SU-DHL-6 (cell line): ENCODE data around the gene INO80B.

ENCODE experiments used
- H2AFZ ChIP-seq: fragments of 200-600 bp; sonication (generic); 2 replicates; pipeline ENCODE4 v1.6.1; 2014; ENCODE audit warnings: low read depth, mild to moderate bottlenecking, moderate library complexity, mixed read lengths, antibody characterized with exemption, low read length; ENCODE audit not compliant: severe bottlenecking
- H3F3A ChIP-seq: fragments of 200-600 bp; shearing (Covaris generic); 2 replicates; pipeline ENCODE4 v1.6.0; 2016; ENCODE audit warnings: antibody characterized with exemption, mild to moderate bottlenecking; ENCODE audit not compliant: insufficient read depth
- H3K27ac ChIP-seq: fragments of 200-600 bp; sonication (generic); 2 replicates; pipeline ENCODE4 v1.5.1; 2016; ENCODE audit warnings: low read depth, mild to moderate bottlenecking, low read length, moderate library complexity, mixed read lengths
- H3K27me3 ChIP-seq: fragments of 200-600 bp; sonication (generic), shearing (Covaris generic); 2 replicates; pipeline ENCODE4 v1.6.0; 2014; ENCODE audit warnings: mild to moderate bottlenecking, low read length
- H3K36me3 ChIP-seq: fragments of 200-600 bp; sonication (generic); 2 replicates; pipeline ENCODE4 v1.6.1; 2014; ENCODE audit warnings: mild to moderate bottlenecking, low read length, mixed read lengths
- H3K4me2 ChIP-seq: fragments of 300-600, 200-600 bp; shearing (Covaris generic), sonication (generic); 2 replicates; pipeline ENCODE4 v1.6.0; 2014; ENCODE audit warnings: low read length, low read depth, mild to moderate bottlenecking; ENCODE audit not compliant: poor library complexity, severe bottlenecking
- H3K4me3 ChIP-seq: fragments of 200-600 bp; sonication (generic); 2 replicates; pipeline ENCODE4 v1.5.1; 2014; ENCODE audit warnings: antibody characterized with exemption, low read length, mild to moderate bottlenecking, mixed read lengths; ENCODE audit not compliant: insufficient read depth, poor library complexity, severe bottlenecking
- H3K79me2 ChIP-seq: fragments of 200-600 bp; sonication (generic); 2 replicates; pipeline ENCODE4 v1.6.1; 2014; ENCODE audit warnings: mild to moderate bottlenecking, low read length, moderate library complexity; ENCODE audit not compliant: insufficient read depth
- H3K9ac ChIP-seq: fragments of 200-600 bp; sonication (generic); 2 replicates; pipeline ENCODE4 v1.7.0; 2014; ENCODE audit warnings: mild to moderate bottlenecking, low read length
- H3K9me2 ChIP-seq: fragments of 200-600 bp; sonication (generic); replicated peaks from 2 replicates; pipeline ENCODE4 v1.6.1; 2014; ENCODE audit warnings: low read length; ENCODE audit not compliant: insufficient read depth
- H3K9me3 ChIP-seq: fragments of 200-600 bp; sonication (generic); 2 replicates; pipeline ENCODE4 v1.6.1; 2014; ENCODE audit warnings: low read length, mixed read lengths; ENCODE audit not compliant: insufficient read depth
- H4K20me1 ChIP-seq: fragments of 200-600 bp; sonication (generic); 2 replicates; pipeline ENCODE4 v1.6.1; 2014; ENCODE audit warnings: low read depth, mild to moderate bottlenecking, antibody characterized with exemption, low read length, moderate library complexity, mixed read lengths
- EZH2phosphoT487 ChIP-seq: fragments of 200-600 bp; sonication (generic), shearing (Covaris generic); conservative IDR thresholded peaks from 2 replicates; pipeline ENCODE4 v1.6.1; 2018; ENCODE audit warnings: mild to moderate bottlenecking, antibody characterized with exemption, low read length, moderate library complexity, mixed read lengths
- TF ChIP-seq, protein P1 (sequence below): fragments of 200-600 bp; sonication (generic); IDR thresholded peaks from one replicate; pipeline ENCODE4 v1.5.1; 2017; ENCODE audit warnings: antibody characterized with exemption, mild to moderate bottlenecking, low read length, moderate library complexity; ENCODE audit not compliant: insufficient read depth, poor library complexity, severe bottlenecking

Gene INO80B

DNA sequence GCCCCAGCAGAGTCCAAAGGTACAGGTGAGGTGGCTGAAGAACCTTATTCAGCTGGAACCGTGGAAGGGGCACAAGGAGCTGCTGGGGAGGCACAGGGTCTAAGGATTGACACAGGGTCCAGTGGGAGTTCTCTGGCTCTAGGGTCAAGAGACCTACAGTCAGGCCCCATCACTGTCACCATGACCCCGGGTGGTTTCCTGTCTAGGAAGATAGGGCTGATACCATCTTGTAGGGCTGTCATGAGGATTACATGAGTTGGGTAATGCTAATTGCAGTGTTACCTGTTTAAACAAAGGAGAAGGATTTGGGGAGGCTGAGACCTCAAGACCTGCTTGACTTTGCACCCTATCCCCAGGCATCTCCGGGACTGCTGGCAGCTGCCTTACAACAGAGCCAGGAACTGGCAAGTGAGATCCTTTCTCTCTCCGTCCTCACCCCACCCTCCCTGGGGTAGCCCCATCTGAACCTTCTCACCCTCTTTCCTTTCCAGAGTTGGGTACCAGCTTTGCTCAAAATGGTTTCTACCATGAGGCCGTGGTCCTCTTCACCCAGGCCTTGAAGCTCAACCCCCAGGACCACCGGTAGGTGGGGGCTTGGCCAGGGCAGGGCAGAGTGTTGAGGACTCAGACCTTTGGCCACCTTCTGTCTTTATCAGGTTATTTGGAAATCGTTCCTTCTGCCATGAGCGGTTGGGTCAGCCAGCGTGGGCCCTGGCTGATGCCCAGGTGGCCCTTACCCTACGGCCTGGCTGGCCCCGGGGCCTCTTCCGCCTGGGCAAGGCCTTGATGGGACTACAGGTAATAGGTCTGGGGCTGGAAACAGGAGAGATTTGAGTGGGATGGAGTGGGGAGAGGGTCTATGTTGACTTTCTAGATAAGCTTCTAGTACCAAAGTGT is 37.0 kb downstream of the INO80B start:
- H4K20me1 ChIP-seq: no peaks in the 10 kb centered on the region

DNA sequence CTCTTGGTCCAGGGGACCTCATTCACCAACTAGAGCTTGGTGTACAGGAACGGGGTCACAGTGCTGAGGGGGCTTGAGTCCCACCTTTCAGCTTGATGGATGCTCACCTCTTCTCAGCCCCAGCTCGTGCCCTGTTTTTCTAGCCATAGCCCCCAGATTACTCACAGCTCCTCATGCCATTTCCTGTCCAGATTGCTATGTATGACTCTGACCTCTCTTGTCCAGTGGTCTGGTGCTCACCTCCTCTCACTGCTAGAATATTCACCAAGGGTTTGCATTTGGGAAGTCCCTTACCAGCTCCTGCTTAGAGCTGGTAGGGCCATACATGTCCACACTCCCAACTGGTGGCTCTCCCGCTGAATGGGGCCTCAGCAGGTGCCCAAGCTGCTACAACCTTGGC is 38.7 kb downstream of the INO80B start:
- Histone ChIP-seq H3K36me3 (no peaks in the 10 kb centered on the region), H2AFZ (no peak overlapping the region), H3F3A (no peaks in the 10 kb centered on the region), H3K4me3 (no peak overlapping the region), H3K4me2 (no peak overlapping the region), H3K27me3 (no peaks in the 10 kb centered on the region), H3K9me2 (no peaks in the 10 kb centered on the region), H3K27ac (no peak overlapping the region), H3K9ac (no peak overlapping the region), H3K9me3 (no peaks in the 10 kb centered on the region), H4K20me1 (no peaks in the 10 kb centered on the region), H3K79me2 (no peaks in the 10 kb centered on the region)
- TF ChIP-seq EZH2phosphoT487: no peak
- TF ChIP-seq, protein P1, sequence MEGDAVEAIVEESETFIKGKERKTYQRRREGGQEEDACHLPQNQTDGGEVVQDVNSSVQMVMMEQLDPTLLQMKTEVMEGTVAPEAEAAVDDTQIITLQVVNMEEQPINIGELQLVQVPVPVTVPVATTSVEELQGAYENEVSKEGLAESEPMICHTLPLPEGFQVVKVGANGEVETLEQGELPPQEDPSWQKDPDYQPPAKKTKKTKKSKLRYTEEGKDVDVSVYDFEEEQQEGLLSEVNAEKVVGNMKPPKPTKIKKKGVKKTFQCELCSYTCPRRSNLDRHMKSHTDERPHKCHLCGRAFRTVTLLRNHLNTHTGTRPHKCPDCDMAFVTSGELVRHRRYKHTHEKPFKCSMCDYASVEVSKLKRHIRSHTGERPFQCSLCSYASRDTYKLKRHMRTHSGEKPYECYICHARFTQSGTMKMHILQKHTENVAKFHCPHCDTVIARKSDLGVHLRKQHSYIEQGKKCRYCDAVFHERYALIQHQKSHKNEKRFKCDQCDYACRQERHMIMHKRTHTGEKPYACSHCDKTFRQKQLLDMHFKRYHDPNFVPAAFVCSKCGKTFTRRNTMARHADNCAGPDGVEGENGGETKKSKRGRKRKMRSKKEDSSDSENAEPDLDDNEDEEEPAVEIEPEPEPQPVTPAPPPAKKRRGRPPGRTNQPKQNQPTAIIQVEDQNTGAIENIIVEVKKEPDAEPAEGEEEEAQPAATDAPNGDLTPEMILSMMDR: no peak

More for the DNA sequence above, 37.0 kb downstream of the INO80B start:
- H3K27ac ChIP-seq: no peak overlapping the region
- no peaks in the 10 kb centered on the region for H3K9me3 ChIP-seq
- H3K27me3 ChIP-seq: no peaks in the 10 kb centered on the region
- no peaks in the 10 kb centered on the region for H3K9me2 ChIP-seq
- H3K9ac ChIP-seq: no peak overlapping the region
- no peaks in the 10 kb centered on the region for H3K79me2 ChIP-seq
- H3K4me2 ChIP-seq: no peak overlapping the region
- H3K36me3 ChIP-seq: no peaks in the 10 kb centered on the region
- H2AFZ ChIP-seq: no peak overlapping the region
- no peak for TF ChIP-seq EZH2phosphoT487
- TF ChIP-seq, protein P1: no peak
- no peaks in the 10 kb centered on the region for H3F3A ChIP-seq
- H3K4me3 ChIP-seq: no peak overlapping the region

DNA sequence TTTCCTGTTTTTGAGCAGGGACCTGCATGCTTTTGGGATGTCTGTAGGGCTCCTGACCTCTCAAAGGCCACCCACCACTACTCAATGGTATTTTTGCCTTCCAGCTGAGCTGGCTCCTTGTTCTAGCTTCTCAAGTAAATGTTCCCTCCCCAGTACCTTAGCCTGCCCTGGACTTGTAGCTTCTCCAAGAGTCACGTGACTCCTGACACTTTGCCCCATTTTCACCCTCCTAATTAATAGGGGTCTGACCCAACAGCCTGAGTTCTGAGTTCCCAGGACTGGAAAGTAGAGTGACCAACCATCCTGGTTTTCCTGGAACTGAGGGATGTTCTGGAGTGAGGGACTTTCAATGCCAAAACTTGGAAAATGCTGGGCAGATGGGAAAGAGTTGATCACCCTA is 40.6 kb downstream of the INO80B start:
- Histone ChIP-seq H3K9ac (no peak overlapping the region), H3K27me3 (no peaks in the 10 kb centered on the region), H4K20me1 (no peaks in the 10 kb centered on the region), H3K9me3 (no peaks in the 10 kb centered on the region), H3K27ac (no peak overlapping the region), H3K4me2 (no peak overlapping the region), H2AFZ (no peak overlapping the region), H3K4me3 (no peak overlapping the region), H3F3A (no peaks in the 10 kb centered on the region), H3K36me3 (no peaks in the 10 kb centered on the region), H3K79me2 (no peaks in the 10 kb centered on the region), H3K9me2 (no peaks in the 10 kb centered on the region)
- TF ChIP-seq, protein P1: no peak
- TF ChIP-seq EZH2phosphoT487: no peak
